Stimulated activated CD4-positive, alpha-beta T cell treated with anti-CD3 and anti-CD28 coated beads, Interleukin-15, amount 100 ng/mL, for 1 hour (primary cell): ENCODE data around the gene SLC4A7.
A peak's percentile ranks its signal among the peaks of the same experiment; 100 is the strongest.
"Not testable (repeated sequence)": the region's sequence is repeated elsewhere in the genome, so short reads cannot be mapped to it uniquely, and the experiment has no call there.

Experiments
- DNase-seq, 2 donors: peaks; one replicate each; pipeline ENCODE4 v3.0.0-alpha.2; 2020; ENCODE audit warnings: low read depth in 1 of 2, low spot score in 1 of 2

SLC4A7 gene

GRCh38 chr3:27366062-27366591 lies 118.1 kb downstream of the SLC4A7 start:
- DNase-seq: no peak

GRCh38 chr3:27360113-27361078 lies 123.8 kb downstream of the SLC4A7 start:
- DNase-seq: no peak

GRCh38 chr3:27358372-27358771 lies 125.8 kb downstream of the SLC4A7 start:
- DNase-seq: no peak

GRCh38 chr3:27357665-27358258 lies 126.4 kb downstream of the SLC4A7 start:
- DNase-seq: peak in 1 of 2 donors; percentile 7

GRCh38 chr3:27356976-27357375 lies 127.2 kb downstream of the SLC4A7 start:
- DNase-seq: no peak

- DNase-seq: no peak
Measured at GRCh38 chr3:27354588-27355203, 129.5 kb downstream of the SLC4A7 start.

GRCh38 chr3:27354161-27354560 lies 130.0 kb downstream of the SLC4A7 start:
- no peak for DNase-seq

GRCh38 chr3:27353221-27353620 lies 131.0 kb downstream of the SLC4A7 start:
- DNase-seq: no peak

GRCh38 chr3:27352047-27352446 lies 132.1 kb downstream of the SLC4A7 start:
- no peak for DNase-seq

- no peak for DNase-seq
Measured at GRCh38 chr3:27349832-27350231, 134.4 kb downstream of the SLC4A7 start.

- no peak for DNase-seq
Measured at GRCh38 chr3:27345959-27346865, 138.0 kb downstream of the SLC4A7 start.

GRCh38 chr3:27345493-27345892 lies 138.7 kb downstream of the SLC4A7 start:
- DNase-seq: no peak

GRCh38 chr3:27345045-27345444 lies 139.1 kb downstream of the SLC4A7 start:
- no peak for DNase-seq

GRCh38 chr3:27344192-27344591 lies 140.0 kb downstream of the SLC4A7 start:
- no peak for DNase-seq

GRCh38 chr3:27342267-27342666 lies 141.9 kb downstream of the SLC4A7 start:
- no peak for DNase-seq

GRCh38 chr3:27340534-27340933 lies 143.7 kb downstream of the SLC4A7 start:
- no peak for DNase-seq

- no peak for DNase-seq
Measured at GRCh38 chr3:27335571-27335970, 148.6 kb downstream of the SLC4A7 start.

- DNase-seq: no peak
Measured at GRCh38 chr3:27333843-27334242, 150.3 kb downstream of the SLC4A7 start.

- not testable (repeated sequence) for DNase-seq
Measured at GRCh38 chr3:27328982-27329762, 155.0 kb downstream of the SLC4A7 start.
